ENCODE results near the gene GSG1L.

Gene GSG1L

DNA sequence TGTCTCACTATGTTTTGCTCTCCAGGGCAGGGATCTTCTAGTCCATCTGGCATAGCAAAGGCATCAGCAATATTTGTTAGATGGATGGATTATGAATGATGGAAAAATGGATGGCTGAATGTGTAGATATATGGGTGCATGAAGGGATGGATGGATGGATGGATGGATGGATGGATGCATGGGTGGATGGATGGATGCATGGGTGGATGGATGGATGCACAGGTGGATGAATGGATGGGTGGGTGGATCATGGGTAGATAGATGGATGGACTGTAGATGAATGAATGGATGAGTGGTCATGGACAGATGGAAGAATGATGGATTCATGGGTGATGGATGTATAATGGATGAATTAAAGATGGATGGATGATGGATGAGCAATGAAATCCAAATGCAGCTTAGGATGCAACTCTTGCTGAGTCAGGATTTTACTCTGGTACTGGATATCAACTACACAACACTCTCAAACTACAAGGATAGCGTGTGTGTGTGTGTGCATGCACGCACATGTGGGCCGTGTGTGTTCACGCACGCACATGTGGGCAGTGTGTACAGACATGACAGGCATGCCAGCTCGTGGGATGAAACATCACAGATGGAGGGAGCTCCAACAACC, 34.0 kb downstream of the GSG1L start:
- TF ChIP-seq, protein P1, sequence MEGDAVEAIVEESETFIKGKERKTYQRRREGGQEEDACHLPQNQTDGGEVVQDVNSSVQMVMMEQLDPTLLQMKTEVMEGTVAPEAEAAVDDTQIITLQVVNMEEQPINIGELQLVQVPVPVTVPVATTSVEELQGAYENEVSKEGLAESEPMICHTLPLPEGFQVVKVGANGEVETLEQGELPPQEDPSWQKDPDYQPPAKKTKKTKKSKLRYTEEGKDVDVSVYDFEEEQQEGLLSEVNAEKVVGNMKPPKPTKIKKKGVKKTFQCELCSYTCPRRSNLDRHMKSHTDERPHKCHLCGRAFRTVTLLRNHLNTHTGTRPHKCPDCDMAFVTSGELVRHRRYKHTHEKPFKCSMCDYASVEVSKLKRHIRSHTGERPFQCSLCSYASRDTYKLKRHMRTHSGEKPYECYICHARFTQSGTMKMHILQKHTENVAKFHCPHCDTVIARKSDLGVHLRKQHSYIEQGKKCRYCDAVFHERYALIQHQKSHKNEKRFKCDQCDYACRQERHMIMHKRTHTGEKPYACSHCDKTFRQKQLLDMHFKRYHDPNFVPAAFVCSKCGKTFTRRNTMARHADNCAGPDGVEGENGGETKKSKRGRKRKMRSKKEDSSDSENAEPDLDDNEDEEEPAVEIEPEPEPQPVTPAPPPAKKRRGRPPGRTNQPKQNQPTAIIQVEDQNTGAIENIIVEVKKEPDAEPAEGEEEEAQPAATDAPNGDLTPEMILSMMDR (IDR thresholded peaks at IDR 0.05; ENCODE audit: control insufficient read depth, insufficient read depth, low read depth, low read length, missing control alignments) = no peak
- DNase-seq (ENCODE audit: low read depth) = no peak

DNA sequence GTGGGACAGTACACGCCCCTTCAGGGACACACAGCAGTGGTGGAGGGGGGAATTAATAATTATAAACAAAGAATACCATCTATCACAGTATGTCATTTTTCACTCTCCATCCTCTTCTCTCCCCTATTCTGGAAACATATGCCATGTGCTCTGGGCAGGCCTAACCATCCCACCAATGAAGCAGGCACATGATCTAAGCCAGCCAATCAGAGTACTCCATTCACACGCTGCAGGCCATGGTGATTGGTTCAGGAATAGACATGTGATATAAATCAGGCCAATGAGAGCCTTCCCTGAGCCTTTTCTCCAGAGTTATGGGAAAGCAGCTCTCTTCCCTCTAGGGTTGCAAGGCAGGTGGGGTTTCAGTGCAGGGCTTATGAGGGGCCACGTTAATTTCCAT, 36.5 kb downstream of the GSG1L start:
- TF ChIP-seq, protein P1 (IDR thresholded peaks at IDR 0.05; ENCODE audit: control insufficient read depth, insufficient read depth, low read depth, low read length, missing control alignments) = no peak
- no peak overlapping the region for H3K4me3 ChIP-seq (ENCODE audit: control insufficient read depth, low read depth, low read length)
- DNase-seq (ENCODE audit: low read depth) = no peak

More for the DNA sequence above, 34.0 kb downstream of the GSG1L start:
- H3K4me3 ChIP-seq (ENCODE audit: control insufficient read depth, low read depth, low read length) = no peak overlapping the region

DNA sequence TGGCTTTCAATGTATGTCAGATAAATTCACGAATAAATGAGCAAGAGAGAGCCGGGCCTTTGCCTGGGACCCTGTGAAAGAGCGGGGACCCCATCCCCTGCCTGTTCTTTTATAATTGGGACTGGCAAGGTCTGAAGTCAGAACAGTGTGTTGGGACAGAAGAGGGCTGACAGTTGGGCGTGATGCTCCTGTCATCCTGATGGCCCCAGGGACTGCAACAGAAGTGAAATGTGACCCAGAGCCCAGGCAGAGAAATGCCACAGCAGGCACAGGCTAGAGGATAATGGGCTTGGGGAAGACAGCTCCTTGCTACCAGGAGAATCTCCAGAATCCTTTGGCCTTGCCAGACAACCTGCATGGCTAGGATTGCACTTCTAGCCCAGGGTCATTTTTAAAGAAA, 37.9 kb downstream of the GSG1L start:
- H3K4me3 ChIP-seq (ENCODE audit: control insufficient read depth, low read depth, low read length) = no peak overlapping the region
- TF ChIP-seq, protein P1 (IDR thresholded peaks at IDR 0.05; ENCODE audit: control insufficient read depth, insufficient read depth, low read depth, low read length, missing control alignments) = no peak
- DNase-seq (ENCODE audit: low read depth) = no peak

- H3K4me3 ChIP-seq (ENCODE audit: control insufficient read depth, low read depth, low read length) = no peak overlapping the region
- TF ChIP-seq, protein P1 (IDR thresholded peaks at IDR 0.05; ENCODE audit: control insufficient read depth, insufficient read depth, low read depth, low read length, missing control alignments) = no peak
- no peak for DNase-seq (ENCODE audit: low read depth)
Observed at GRCh38 chr16:28019218-28019617, 44.3 kb downstream of the GSG1L start.

DNA sequence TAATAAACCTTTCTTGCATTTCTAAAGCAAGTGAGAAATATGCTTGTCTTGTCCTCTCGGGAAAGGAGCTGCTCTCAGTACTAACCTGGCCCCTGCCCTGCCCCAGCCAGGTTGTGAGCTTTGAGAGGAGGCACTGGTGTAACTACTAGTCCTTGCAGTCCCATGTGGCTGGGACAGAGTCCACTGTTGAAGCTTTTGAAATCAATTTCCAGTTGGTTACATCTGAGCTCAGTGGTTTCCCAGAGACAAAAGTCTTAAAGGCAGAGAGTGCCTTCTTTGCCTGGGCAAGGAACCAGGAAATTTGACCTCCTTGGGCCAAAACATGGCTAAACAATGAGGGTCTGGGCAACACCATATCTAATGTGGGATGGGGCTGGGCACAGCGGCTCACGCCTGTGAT, 48.7 kb downstream of the GSG1L start:
- no peak for DNase-seq (ENCODE audit: low read depth)
- TF ChIP-seq, protein P1 (IDR thresholded peaks at IDR 0.05; ENCODE audit: control insufficient read depth, insufficient read depth, low read depth, low read length, missing control alignments) = no peak

DNA sequence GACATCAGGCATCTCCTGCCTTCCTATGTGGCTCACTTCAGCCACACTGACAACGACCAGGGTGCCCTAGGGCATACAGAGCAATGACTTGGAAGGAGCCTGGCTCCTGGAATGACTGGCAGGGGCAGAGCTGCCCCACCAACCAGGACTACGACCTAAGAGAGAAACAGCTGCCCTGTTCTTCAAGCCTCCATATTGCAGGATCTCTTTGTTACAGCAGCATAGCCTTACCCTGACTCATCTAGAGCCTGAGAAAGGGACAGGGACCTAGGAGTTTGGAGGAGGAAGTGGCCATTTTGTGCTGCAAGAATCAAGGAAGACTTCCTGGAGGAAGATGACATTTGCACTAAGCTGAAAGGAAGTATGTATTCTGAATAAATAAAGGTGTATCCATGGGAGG, 49.6 kb downstream of the GSG1L start:
- DNase-seq (ENCODE audit: low read depth) = no peak
- no peak overlapping the region for H3K4me3 ChIP-seq (ENCODE audit: control insufficient read depth, low read depth, low read length)
- TF ChIP-seq, protein P1 (IDR thresholded peaks at IDR 0.05; ENCODE audit: control insufficient read depth, insufficient read depth, low read depth, low read length, missing control alignments) = no peak

More for the DNA sequence above, 48.7 kb downstream of the GSG1L start:
- no peak overlapping the region for H3K4me3 ChIP-seq (ENCODE audit: control insufficient read depth, low read depth, low read length)
